Omental fat pad (tissue), 4 donors: ENCODE measurements around the gene CREB5. TPM values are rescaled to one million over a fixed set of nuclear protein-coding genes. Genes with fewer than 3 reads are reported as not detected.

ENCODE experiments used
- ATAC-seq: fragments of 150-250 bp; one replicate; pipeline ENCODE4 v1.9.1; 2016; ENCODE audit warnings: mild to moderate bottlenecking, moderate library complexity; ENCODE audit not compliant: low FRiP score
- DNase-seq: peaks from one replicate; pipeline ENCODE4 v3.0.0-alpha.2; 2019; ENCODE audit warnings: low spot score
- total RNA-seq, 4 donors: library from RNA; depleted of rRNA; stranded (reverse); fragments of >200 nt; gene quantifications; one replicate each; pipeline ENCODE4 v1.1.0, GENCODE V29; 2016
- TF ChIP-seq, protein P1 (sequence below), 3 donors: fragments of 450-650 bp; IDR thresholded peaks; one replicate each; pipeline ENCODE4 v1.5.1; 2016 to 2017; ENCODE audit warnings: antibody characterized with exemption in 3 of 3, mild to moderate bottlenecking in 3 of 3, moderate library complexity in 2 of 3

CREB5 gene
- total RNA-seq, 4 donors from 2014 or later, result 27.9 to 87.0 (median 42.9) TPM

DNA sequence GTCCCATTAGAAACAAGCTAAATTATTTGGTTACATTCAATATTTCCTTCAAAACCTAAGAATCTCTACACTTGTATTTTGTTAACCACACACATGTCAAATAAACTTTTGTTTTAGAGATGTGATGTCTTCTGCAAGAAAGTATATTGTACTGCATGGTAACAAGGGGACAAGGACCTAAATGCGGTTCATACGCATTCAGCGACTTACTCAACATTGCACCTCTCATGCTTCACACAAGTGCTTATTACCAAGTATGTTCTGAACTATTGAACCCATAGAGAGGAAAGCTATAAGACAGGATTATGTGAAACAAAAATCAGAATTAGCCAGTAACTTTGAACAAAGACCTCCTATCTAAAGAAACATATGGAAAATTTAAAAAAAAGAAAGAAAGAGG lies 68.3 kb downstream of the CREB5 start:
- TF ChIP-seq, protein P1, sequence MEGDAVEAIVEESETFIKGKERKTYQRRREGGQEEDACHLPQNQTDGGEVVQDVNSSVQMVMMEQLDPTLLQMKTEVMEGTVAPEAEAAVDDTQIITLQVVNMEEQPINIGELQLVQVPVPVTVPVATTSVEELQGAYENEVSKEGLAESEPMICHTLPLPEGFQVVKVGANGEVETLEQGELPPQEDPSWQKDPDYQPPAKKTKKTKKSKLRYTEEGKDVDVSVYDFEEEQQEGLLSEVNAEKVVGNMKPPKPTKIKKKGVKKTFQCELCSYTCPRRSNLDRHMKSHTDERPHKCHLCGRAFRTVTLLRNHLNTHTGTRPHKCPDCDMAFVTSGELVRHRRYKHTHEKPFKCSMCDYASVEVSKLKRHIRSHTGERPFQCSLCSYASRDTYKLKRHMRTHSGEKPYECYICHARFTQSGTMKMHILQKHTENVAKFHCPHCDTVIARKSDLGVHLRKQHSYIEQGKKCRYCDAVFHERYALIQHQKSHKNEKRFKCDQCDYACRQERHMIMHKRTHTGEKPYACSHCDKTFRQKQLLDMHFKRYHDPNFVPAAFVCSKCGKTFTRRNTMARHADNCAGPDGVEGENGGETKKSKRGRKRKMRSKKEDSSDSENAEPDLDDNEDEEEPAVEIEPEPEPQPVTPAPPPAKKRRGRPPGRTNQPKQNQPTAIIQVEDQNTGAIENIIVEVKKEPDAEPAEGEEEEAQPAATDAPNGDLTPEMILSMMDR (IDR thresholded peaks at IDR 0.05), result no peak
- DNase-seq, result no peak
- ATAC-seq, result no peak

DNA sequence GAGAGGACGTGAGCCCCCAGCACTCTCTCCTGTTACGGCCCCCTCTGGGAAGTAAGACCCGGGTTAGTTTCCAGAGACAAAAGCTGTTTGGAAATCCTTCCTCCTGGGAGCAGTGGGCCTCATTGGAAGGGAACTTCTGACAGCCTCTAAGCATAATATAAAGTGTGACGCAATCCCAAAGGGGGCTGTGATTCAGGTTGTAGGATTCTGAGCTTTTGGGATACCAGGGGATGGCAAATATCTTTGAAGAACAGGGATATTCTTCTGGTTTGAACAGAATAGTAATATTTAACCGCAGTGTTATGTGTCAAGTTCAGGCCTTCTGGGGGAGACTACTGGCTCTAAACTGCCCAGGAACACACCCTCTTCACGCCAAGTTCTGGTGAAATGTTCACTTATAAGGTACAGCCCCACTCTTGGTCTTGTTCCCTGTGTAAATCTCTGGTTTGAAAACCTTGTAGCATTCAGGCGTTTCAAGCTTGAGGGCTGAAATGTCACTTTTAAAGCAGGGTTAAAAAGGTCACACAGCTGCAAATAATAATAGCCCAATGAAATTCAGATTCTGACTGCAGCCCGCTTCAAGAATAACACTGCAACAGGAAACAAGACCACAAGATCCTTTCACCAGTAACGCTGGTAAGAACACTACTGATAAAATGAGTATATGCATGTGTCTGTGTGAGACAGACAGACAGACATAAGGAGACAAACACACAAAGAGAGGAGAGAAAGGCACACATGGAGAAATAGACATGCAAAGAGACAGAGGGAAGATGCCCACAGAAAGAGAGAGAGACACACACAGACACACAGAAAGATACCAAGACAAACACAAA lies 69.0 kb downstream of the CREB5 start:
- DNase-seq (no peak), ATAC-seq (no peak)
- TF ChIP-seq, protein P1 (IDR thresholded peaks at IDR 0.05), result no peak

DNA sequence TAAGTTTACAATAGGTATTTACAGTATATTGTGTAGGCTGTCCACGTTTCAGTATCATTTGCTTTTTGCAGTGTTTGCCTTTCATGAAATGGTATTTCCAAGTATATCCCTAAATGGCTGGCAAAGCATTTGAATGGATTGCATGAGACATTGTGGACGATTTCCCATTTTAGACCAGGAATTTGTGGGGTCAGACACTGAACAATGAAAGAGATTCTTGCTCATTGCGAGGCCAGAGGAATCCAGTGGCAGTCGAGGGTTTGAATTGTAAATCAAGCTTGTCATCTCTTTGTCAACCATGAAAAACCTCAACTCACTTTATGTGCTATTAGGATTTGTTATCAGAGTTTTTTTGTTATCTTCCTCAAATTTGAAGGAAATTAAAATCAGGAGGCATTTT lies 70.8 kb downstream of the CREB5 start:
- no peak for DNase-seq
- TF ChIP-seq, protein P1 (IDR thresholded peaks at IDR 0.05), result no peak
- ATAC-seq, result no peak

DNA sequence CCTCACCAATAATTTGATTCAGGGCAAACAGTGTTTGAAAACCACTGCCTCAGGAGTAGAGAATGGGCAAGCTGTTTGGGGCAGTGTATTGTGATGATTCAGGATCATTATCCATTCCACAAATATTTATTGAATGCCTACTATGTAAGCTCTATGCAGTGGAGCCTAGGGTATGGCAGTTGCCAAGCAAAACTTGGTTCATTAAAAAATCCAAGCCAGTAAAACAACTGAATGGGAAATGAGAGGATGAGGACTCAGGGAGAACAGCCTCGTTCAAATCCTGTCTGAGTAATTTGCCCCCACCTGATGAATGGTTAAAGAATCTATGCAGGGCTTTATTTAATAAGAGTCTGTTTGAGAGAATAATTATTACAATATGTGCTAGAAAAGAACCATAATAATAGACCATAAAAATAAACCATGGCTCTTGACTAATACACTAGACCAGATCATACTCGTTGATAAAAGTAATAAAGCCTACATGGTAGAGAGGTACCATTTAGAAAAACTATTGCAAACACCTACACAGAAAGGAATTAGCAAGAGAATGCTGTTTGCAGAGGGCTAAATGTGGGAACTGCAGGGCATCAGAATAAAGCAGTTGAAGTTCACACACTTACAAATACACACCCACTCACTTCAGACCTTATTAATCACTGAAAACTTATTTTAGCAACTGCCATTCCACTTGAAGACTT lies 71.7 kb downstream of the CREB5 start:
- ATAC-seq (no peak), DNase-seq (no peak)
- TF ChIP-seq, protein P1 (IDR thresholded peaks at IDR 0.05), result no peak

DNA sequence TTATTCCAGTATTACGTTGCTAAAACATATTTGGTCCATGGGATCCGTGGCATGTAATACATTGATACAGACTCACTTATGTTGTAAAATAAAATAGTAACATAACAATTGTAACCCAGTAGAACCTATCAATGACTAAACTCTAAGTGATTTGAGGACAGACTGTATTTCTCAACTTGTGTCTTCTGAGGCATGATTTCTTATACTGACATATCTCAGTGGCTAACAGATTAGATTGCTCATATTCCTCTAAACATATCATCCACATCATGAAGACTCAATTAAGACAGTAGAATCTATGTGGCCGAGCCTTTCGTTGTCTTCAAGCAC lies 72.3 kb downstream of the CREB5 start:
- ATAC-seq, result no peak
- TF ChIP-seq, protein P1 (IDR thresholded peaks at IDR 0.05), result no peak
- DNase-seq, result no peak

DNA sequence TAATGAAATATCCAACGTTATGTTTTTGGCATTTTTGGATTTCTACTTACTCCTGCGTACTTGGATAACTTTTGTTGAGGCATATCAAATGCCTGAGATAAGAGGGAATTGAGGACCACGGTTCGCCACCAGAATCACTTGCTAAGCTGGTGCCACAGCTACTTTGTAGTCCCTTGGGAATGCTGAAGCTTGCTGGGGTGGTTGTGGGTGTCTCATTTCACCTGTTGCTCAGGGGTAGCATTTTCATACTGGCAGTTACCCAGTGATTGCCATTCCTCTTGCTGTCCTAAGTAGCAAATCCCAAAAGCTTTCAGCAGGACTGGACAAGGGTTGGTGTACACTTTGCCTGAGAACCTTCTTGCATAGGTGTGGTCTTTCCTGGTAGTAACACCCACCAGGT lies 75.2 kb downstream of the CREB5 start:
- ATAC-seq (no peak), DNase-seq (no peak)
- TF ChIP-seq, protein P1 (IDR thresholded peaks at IDR 0.05), result no peak
